MM.1S (cell line): ENCODE results near the gene UCN2.

Source experiments
- DNase-seq: peaks from one replicate; pipeline ENCODE4 v3.0.0-alpha.2; 2015
- H2AFZ ChIP-seq: fragments of 300-600 bp; sonication (generic); 2 replicates; pipeline ENCODE4 v1.6.0; 2016; ENCODE audit warnings: antibody characterized with exemption, low read length
- H3F3A ChIP-seq: fragments of 300-600 bp; sonication (generic); 2 replicates; pipeline ENCODE4 v1.6.1; 2016; ENCODE audit warnings: mild to moderate bottlenecking, antibody characterized with exemption, low read length, moderate library complexity, mixed read lengths; ENCODE audit not compliant: insufficient read depth
- H3K27ac ChIP-seq: fragments of 300-600 bp; sonication (generic); 2 replicates; pipeline ENCODE4 v1.5.1; 2016; ENCODE audit warnings: mild to moderate bottlenecking, low read length
- H3K27me3 ChIP-seq: fragments of 300-600 bp; sonication (generic); replicated peaks from 2 replicates; pipeline ENCODE4 v1.6.0; 2016; ENCODE audit warnings: low read length; ENCODE audit not compliant: insufficient read depth
- H3K36me3 ChIP-seq: fragments of 300-600 bp; sonication (generic); replicated peaks from 2 replicates; pipeline ENCODE4 v1.6.1; 2016; ENCODE audit warnings: mild to moderate bottlenecking, low read length, mixed read lengths; ENCODE audit not compliant: insufficient read depth
- H3K4me1 ChIP-seq: fragments of 300-600 bp; sonication (generic); 2 replicates; pipeline ENCODE4 v1.6.1; 2016; ENCODE audit warnings: low read length, mixed read lengths
- H3K4me2 ChIP-seq: fragments of 300-600 bp; sonication (generic); 2 replicates; pipeline ENCODE4 v1.6.0; 2016; ENCODE audit warnings: low read depth, low read length
- H3K4me3 ChIP-seq: fragments of 300-600 bp; sonication (generic); 2 replicates; pipeline ENCODE4 v1.5.1; 2016; ENCODE audit warnings: low read length, mixed read lengths
- H3K79me2 ChIP-seq: fragments of 300-600 bp; sonication (generic); 2 replicates; pipeline ENCODE4 v1.6.1; 2016; ENCODE audit warnings: mixed run types, low read length, mixed read lengths
- H3K9ac ChIP-seq: fragments of 300-600 bp; sonication (generic); 2 replicates; pipeline ENCODE4 v1.6.1; 2016; ENCODE audit warnings: low read length, mixed read lengths
- H3K9me2 ChIP-seq: fragments of 300-600 bp; sonication (generic); replicated peaks from 2 replicates; pipeline ENCODE4 v1.6.1; 2016; ENCODE audit warnings: mild to moderate bottlenecking, low read length, mixed read lengths; ENCODE audit not compliant: insufficient read depth
- H3K9me3 ChIP-seq: fragments of 300-600 bp; sonication (generic); replicated peaks from 2 replicates; pipeline ENCODE4 v1.6.1; 2016; ENCODE audit warnings: mild to moderate bottlenecking, low read length, mixed read lengths; ENCODE audit not compliant: insufficient read depth
- H4K20me1 ChIP-seq: fragments of 300-600 bp; sonication (generic); 2 replicates; pipeline ENCODE4 v1.6.1; 2016; ENCODE audit warnings: mild to moderate bottlenecking, low read length, moderate library complexity, mixed read lengths; ENCODE audit not compliant: insufficient read depth
- EZH2 ChIP-seq: fragments of 300-600 bp; sonication (generic); optimal IDR thresholded peaks from 2 replicates; pipeline ENCODE3; 2017; ENCODE audit warnings: low read depth, mild to moderate bottlenecking, antibody characterized with exemption, low read length, mixed read lengths
- EZH2phosphoT487 ChIP-seq: fragments of 300-600 bp; sonication (generic); IDR thresholded peaks from 2 replicates; pipeline ENCODE4 v1.6.1; 2018; ENCODE audit warnings: antibody characterized with exemption, low read length
- TF ChIP-seq, protein P1 (sequence below): fragments of 300-600 bp; sonication (generic); IDR thresholded peaks from 2 replicates; pipeline ENCODE4 v1.5.1; 2016; ENCODE audit warnings: antibody characterized with exemption, low read length, mixed read lengths

The UCN2 gene

DNA sequence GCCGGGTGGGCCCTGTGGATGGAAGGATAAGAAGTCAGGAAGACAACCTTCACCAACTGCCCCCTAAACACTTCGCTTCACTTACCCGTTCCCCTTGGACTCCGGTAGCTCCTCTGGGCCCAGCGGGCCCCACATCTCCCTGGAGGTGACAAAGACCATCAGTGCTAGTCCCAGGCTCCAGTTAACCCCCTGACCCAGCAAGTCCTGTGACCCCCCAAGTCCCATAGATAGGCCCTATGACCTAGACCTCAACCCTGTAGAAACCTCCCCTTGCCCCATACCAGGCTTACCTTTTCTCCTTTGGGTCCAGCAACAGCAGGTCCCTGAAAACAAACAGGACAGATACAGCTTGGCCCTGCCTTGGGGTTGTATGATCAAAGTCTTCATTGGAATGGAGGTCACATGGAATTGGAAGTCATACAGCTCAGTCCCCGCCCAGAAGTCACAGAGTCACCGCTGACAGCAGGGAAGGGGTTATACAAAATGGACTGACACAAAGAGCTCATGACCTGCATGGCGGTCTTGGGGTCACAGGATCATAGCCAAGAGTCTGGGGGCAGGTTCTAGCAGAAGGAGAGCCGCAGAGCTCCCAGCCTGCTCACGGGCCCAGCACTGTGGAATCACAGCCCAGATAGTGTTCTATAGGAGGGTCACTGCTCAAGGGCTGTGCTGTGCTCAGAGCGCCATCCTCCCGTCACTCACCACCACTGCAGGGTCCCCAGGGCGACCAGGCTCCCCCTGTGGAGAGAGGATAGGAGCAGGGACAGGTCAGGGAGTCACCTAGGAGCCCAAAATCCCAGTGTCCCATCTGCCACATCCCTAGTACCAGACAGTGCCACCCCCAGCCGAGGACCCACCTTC is 18.3 kb upstream of the UCN2 start:
- Histone ChIP-seq H2AFZ (no peak overlapping the region), H3K4me3 (no peak overlapping the region), H3K9me2 (no peaks in the 10 kb centered on the region), H3K27ac (no peak overlapping the region), H3K9ac (no peak overlapping the region), H3K9me3 (no peaks in the 10 kb centered on the region), H4K20me1 (no peaks in the 10 kb centered on the region), H3K79me2 (no peaks in the 10 kb centered on the region), H3K4me1 (no peaks in the 10 kb centered on the region), H3K27me3 (peaks cover 77% of the 10 kb centered on the region), H3K36me3 (no peaks in the 10 kb centered on the region), H3K4me2 (no peak overlapping the region), H3F3A (no peaks in the 10 kb centered on the region)
- no peak for DNase-seq
- TF ChIP-seq, protein P1, sequence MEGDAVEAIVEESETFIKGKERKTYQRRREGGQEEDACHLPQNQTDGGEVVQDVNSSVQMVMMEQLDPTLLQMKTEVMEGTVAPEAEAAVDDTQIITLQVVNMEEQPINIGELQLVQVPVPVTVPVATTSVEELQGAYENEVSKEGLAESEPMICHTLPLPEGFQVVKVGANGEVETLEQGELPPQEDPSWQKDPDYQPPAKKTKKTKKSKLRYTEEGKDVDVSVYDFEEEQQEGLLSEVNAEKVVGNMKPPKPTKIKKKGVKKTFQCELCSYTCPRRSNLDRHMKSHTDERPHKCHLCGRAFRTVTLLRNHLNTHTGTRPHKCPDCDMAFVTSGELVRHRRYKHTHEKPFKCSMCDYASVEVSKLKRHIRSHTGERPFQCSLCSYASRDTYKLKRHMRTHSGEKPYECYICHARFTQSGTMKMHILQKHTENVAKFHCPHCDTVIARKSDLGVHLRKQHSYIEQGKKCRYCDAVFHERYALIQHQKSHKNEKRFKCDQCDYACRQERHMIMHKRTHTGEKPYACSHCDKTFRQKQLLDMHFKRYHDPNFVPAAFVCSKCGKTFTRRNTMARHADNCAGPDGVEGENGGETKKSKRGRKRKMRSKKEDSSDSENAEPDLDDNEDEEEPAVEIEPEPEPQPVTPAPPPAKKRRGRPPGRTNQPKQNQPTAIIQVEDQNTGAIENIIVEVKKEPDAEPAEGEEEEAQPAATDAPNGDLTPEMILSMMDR = no peak
- TF ChIP-seq EZH2phosphoT487 (no peak), EZH2 (no peak)

DNA sequence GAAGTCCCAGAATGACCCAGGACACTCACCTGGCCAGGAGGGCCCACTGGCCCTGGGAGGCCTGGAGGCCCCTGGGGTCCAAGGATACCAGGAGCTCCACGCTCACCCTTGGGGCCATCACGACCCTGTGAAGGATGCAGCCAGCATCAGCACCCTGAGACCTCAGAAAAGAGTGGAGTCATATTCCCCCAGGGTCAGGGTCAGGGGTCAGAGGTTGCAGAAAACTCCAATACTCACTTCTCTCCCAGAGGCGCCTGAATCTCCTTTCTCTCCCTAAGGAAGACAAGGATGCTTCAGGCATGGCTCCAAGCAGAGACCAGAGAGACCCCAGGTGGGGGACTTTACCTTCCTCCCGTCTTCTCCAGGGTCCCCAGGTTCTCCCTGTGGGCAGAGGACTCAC is 13.1 kb upstream of the UCN2 start:
- no peak overlapping the region for H3K9ac ChIP-seq
- H3K36me3 ChIP-seq = no peaks in the 10 kb centered on the region
- no peak overlapping the region for H3K4me3 ChIP-seq
- no peak for DNase-seq
- no peak overlapping the region for H3K27ac ChIP-seq
- no peaks in the 10 kb centered on the region for H4K20me1 ChIP-seq
- peaks cover 32% of the 10 kb centered on the region for H3K27me3 ChIP-seq
- H3K4me1 ChIP-seq = no peaks in the 10 kb centered on the region
- no peaks in the 10 kb centered on the region for H3K9me2 ChIP-seq
- no peak overlapping the region for H3K4me2 ChIP-seq
- H3K79me2 ChIP-seq = no peaks in the 10 kb centered on the region
- H3K9me3 ChIP-seq = no peaks in the 10 kb centered on the region
- TF ChIP-seq EZH2phosphoT487 = no peak
- TF ChIP-seq, protein P1 = no peak
- TF ChIP-seq EZH2 = no peak
- no peaks in the 10 kb centered on the region for H3F3A ChIP-seq
- H2AFZ ChIP-seq = no peak overlapping the region

- Histone ChIP-seq H3K4me2 (no peak overlapping the region), H3K4me3 (no peak overlapping the region), H3K27me3 (peaks cover 29% of the 10 kb centered on the region), H3F3A (no peaks in the 10 kb centered on the region), H3K4me1 (no peaks in the 10 kb centered on the region), H3K9me3 (no peaks in the 10 kb centered on the region), H2AFZ (no peak overlapping the region), H3K79me2 (no peaks in the 10 kb centered on the region), H3K9me2 (no peaks in the 10 kb centered on the region), H3K36me3 (no peaks in the 10 kb centered on the region), H3K27ac (no peak overlapping the region), H3K9ac (no peak overlapping the region), H4K20me1 (no peaks in the 10 kb centered on the region)
- TF ChIP-seq EZH2 (no peak), EZH2phosphoT487 (no peak)
- TF ChIP-seq, protein P1 = no peak
- no peak for DNase-seq
These were observed 11.8 kb upstream of the UCN2 start for GRCh38 chr3:48575366-48575765.
